ENCODE data around the gene GPR68. TPM values are rescaled to one million over a fixed set of nuclear protein-coding genes. Genes with fewer than 3 reads are reported as not detected.

The GPR68 gene
- total and polyA plus RNA-seq, 2 donors (not counting 1 experiment from before 2014, with no cell fraction given), result 0.31 to 0.34 TPM

GRCh38 chr14:91225025-91225424, 19.5 kb downstream of the GPR68 start:
- intact Hi-C loops (cut with micrococcal nuclease), result loop anchor here (5.0 kb wide), 1 partner anchor 37 kb away; no protein-coding TSS in a partner anchor
- Histone ChIP-seq H3K9ac (ENCODE audit: low read length) (no peak overlapping the region), H3K4me3 (ENCODE audit: control extremely low read depth in 1 of 5, extremely low read depth in 1 of 5, insufficient read depth in 1 of 5, low read depth in 2 of 5, low read length in 4 of 5) (no peak overlapping the region), H3K4me2 (replicated peaks; ENCODE audit: low read depth, low read length, poor library complexity, severe bottlenecking) (no peak overlapping the region), H3K27ac (ENCODE audit: low read length in 2 of 2) (no peak overlapping the region), H2AFZ (ENCODE audit: insufficient read depth, low read depth, low read length, poor library complexity, severe bottlenecking) (no peak overlapping the region), H4K20me1 (ENCODE audit: control insufficient read depth, insufficient read depth, low read length, poor library complexity, severe bottlenecking) (no peaks in the 10 kb centered on the region), H3K79me2 (ENCODE audit: control insufficient read depth, insufficient read depth, low read length) (no peaks in the 10 kb centered on the region), H3K27me3 (replicated peaks in 1 of 4; ENCODE audit: control extremely low read depth in 1 of 4, control insufficient read depth in 3 of 4, insufficient read depth in 4 of 4, low read length in 3 of 4) (no peaks in the 10 kb centered on the region), H3K36me3 (replicated peaks in 1 of 2; ENCODE audit: control extremely low read depth in 1 of 2, control insufficient read depth in 1 of 2, extremely low read depth in 1 of 2, insufficient read depth in 2 of 2, low read length in 1 of 2) (peaks cover 0 to 21% of the 10 kb centered on the region in 2 experiments), H3K9me3 (ENCODE audit: control extremely low read depth in 1 of 3, control insufficient read depth in 2 of 3, insufficient read depth in 1 of 3, low read length in 2 of 3) (no peaks in the 10 kb centered on the region), H3K4me1 (ENCODE audit: control insufficient read depth in 2 of 2, insufficient read depth in 2 of 2, low read length in 2 of 2) (peaks cover 41% of the 10 kb centered on the region in 2 donors)
- POLR2A ChIA-PET, result no interaction called here
- no peaks in the 10 kb centered on the region for H3K27me3 Mint-ChIP-seq
- H3K4me3 Mint-ChIP-seq, result no peak overlapping the region
- peaks cover 41% of the 10 kb centered on the region for H3K4me1 Mint-ChIP-seq
- CTCF ChIA-PET, result no interaction called here
- H3K27ac Mint-ChIP-seq, result no peak overlapping the region
- DNase-seq (no peak), ATAC-seq (ENCODE audit: low read depth) (no peak)
- no peak for TF ChIP-seq EZH2 (IDR thresholded peaks at IDR 0.05; ENCODE audit: borderline replicate concordance, insufficient read depth, low read depth, low read length, poor library complexity, severe bottlenecking)
- no peak for TF ChIP-seq CTCF (IDR thresholded peaks at IDR 0.05)
- 96% methylated on average over 6 of the region's 7 CpGs for WGBS (ENCODE audit: insufficient coverage)
- no peaks in the 10 kb centered on the region for H3K9me3 Mint-ChIP-seq (ENCODE audit: insufficient read depth)

- no peaks in the 10 kb centered on the region for H3K9me3 ChIP-seq (ENCODE audit: control extremely low read depth in 1 of 3, control insufficient read depth in 2 of 3, insufficient read depth in 1 of 3, low read length in 2 of 3)
- Mint-ChIP-seq H3K4me3 (no peak overlapping the region), H3K4me1 (peaks cover 22% of the 10 kb centered on the region), H3K27me3 (no peaks in the 10 kb centered on the region), H3K9me3 (ENCODE audit: insufficient read depth) (no peaks in the 10 kb centered on the region), H3K27ac (peak overlapping the region; percentile 27)
- no peak overlapping the region for H3K9ac ChIP-seq (ENCODE audit: low read length)
- no peak overlapping the region for H3K4me2 ChIP-seq (replicated peaks; ENCODE audit: low read depth, low read length, poor library complexity, severe bottlenecking)
- no peak overlapping the region for H3K27ac ChIP-seq (ENCODE audit: low read length in 2 of 2)
- no peaks in the 10 kb centered on the region for H3K27me3 ChIP-seq (replicated peaks in 1 of 4; ENCODE audit: control extremely low read depth in 1 of 4, control insufficient read depth in 3 of 4, insufficient read depth in 4 of 4, low read length in 3 of 4)
- ChIA-PET POLR2A (no interaction called here), CTCF (interaction anchor here (1.2 kb wide), 1 partner anchor 10 kb away, joined by 3 read pairs; no protein-coding TSS in a partner anchor)
- no peaks in the 10 kb centered on the region for H4K20me1 ChIP-seq (ENCODE audit: control insufficient read depth, insufficient read depth, low read length, poor library complexity, severe bottlenecking)
- whole genome bisulfite sequencing (ENCODE audit: insufficient coverage), result no CpG with 5 or more reads among the region's 1 CpG
- intact Hi-C loops (cut with micrococcal nuclease), result no loop called here
- H3K36me3 ChIP-seq (replicated peaks in 1 of 2; ENCODE audit: control extremely low read depth in 1 of 2, control insufficient read depth in 1 of 2, extremely low read depth in 1 of 2, insufficient read depth in 2 of 2, low read length in 1 of 2), result peaks cover 0 to 29% of the 10 kb centered on the region in 2 experiments
- H3K79me2 ChIP-seq (ENCODE audit: control insufficient read depth, insufficient read depth, low read length), result no peaks in the 10 kb centered on the region
- ATAC-seq (ENCODE audit: low read depth) (no peak), DNase-seq (no peak)
- H2AFZ ChIP-seq (ENCODE audit: insufficient read depth, low read depth, low read length, poor library complexity, severe bottlenecking), result no peak overlapping the region
- no peak overlapping the region for H3K4me3 ChIP-seq (ENCODE audit: control extremely low read depth in 1 of 5, extremely low read depth in 1 of 5, insufficient read depth in 1 of 5, low read depth in 2 of 5, low read length in 4 of 5)
- peaks cover 22% of the 10 kb centered on the region in 2 donors for H3K4me1 ChIP-seq (ENCODE audit: control insufficient read depth in 2 of 2, insufficient read depth in 2 of 2, low read length in 2 of 2)
- TF ChIP-seq CTCF (IDR thresholded peaks at IDR 0.05), result no peak
- TF ChIP-seq EZH2 (IDR thresholded peaks at IDR 0.05; ENCODE audit: borderline replicate concordance, insufficient read depth, low read depth, low read length, poor library complexity, severe bottlenecking), result no peak
Measured at GRCh38 chr14:91223028-91223783, 21.3 kb downstream of the GPR68 start.
